HG03342 (cell line): ENCODE measurements around the gene CEMP1.
A peak's percentile ranks its signal among the peaks of the same experiment; 100 is the strongest.

Experiments
- ATAC-seq: cut with Tn5 transposase; IDR thresholded peaks from one replicate; pipeline ENCODE4 v1.9.1; 2021; ENCODE audit warnings: mild to moderate bottlenecking, moderate library complexity; ENCODE audit not compliant: unreplicated experiment

CEMP1 gene

GRCh38 chr16:2520784-2521531, 10.2 kb downstream of the CEMP1 start:
- ATAC-seq, result no peak

- ATAC-seq, result peak; percentile 47
Measured at GRCh38 chr16:2520097-2520783, 11.0 kb downstream of the CEMP1 start, which contains the start of gene AMDHD2. AMDHD2 (plus strand) TSS chr16:2520371; CDS start chr16:2520459, 88 bp downstream.

DNA sequence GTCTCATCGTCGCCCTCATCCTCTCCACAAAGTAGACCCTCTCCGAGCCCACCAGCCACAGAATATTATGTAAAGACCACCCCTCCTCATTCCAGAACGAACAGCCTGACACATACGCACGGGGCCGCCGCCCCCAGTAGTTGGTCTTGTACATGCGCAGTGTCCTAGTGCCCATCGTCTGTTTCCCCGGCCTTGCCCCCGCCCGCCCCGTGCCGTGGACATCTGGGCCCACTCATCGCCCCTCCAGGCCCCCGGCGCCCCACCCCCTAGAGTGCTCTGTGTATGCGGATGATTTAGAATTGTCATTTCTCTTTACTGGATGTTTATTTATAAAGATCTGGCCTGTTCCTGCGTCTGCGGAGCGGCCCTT, 11.5 kb downstream of the CEMP1 start:
- ATAC-seq, result no peak

DNA sequence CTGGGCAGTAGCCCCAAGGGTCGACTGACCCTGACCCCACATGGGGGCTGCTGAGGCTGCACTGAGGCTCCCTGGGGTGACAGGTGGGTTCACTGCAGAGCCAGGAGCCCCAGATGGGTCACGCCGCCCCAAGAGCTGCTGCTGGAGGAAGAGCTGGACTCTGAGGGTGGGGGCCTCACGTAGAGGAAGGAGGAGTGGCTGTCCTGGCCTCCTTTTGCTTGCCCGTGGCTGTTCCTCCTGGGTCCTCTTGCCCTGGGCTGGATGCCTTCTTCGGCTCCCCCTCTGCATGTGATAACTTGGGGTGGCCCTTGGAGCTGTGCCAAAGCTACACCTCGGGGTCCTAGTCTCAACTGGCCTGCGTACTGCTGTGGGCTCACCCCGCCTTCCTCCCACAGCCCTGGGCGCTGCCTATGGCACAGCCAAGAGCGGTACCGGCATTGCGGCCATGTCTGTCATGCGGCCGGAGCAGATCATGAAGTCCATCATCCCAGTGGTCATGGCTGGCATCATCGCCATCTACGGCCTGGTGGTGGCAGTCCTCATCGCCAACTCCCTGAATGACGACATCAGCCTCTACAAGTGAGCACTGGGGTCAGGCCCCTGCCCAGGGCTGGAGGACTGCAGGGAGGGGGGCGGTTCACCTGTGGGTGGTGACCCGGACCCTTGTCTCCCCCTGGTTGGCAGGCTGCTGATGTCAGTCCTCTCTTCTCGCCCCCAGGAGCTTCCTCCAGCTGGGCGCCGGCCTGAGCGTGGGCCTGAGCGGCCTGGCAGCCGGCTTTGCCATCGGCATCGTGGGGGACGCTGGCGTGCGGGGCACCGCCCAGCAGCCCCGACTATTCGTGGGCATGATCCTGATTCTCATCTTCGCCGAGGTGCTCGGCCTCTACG, 12.1 kb downstream of the CEMP1 start:
- no peak for ATAC-seq

DNA sequence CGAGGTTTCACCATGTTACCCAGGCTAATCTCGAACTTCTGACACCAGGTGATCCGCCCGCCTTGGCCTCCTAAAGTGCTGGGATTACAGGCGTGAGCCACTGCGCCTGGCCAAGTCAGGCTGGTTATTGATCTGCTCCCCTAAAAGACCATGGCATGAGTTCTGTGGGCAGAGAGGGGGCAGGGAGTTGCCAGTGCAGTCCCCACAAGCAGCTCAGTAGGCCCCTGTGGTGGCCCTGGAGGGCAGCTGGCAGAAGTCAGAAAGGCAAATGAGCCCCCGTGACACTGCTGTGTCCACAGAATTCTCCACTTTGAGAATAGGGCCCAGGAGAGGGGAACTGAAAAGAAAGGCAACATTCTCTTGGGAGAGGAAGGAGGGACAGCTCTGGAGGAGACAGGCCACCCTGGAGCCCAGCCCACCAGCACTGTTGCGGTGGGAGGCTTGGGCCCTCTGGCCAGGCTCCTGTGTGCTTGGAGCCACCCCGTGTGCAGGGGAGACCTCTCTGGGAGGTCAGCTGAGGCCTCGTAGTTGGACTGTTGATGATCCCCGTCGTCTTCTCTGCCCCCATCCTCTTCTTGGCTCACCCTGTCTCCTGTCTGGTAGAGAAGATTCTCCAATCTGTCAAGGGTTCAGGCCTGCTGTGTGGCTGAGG, 13.1 kb downstream of the CEMP1 start:
- no peak for ATAC-seq

DNA sequence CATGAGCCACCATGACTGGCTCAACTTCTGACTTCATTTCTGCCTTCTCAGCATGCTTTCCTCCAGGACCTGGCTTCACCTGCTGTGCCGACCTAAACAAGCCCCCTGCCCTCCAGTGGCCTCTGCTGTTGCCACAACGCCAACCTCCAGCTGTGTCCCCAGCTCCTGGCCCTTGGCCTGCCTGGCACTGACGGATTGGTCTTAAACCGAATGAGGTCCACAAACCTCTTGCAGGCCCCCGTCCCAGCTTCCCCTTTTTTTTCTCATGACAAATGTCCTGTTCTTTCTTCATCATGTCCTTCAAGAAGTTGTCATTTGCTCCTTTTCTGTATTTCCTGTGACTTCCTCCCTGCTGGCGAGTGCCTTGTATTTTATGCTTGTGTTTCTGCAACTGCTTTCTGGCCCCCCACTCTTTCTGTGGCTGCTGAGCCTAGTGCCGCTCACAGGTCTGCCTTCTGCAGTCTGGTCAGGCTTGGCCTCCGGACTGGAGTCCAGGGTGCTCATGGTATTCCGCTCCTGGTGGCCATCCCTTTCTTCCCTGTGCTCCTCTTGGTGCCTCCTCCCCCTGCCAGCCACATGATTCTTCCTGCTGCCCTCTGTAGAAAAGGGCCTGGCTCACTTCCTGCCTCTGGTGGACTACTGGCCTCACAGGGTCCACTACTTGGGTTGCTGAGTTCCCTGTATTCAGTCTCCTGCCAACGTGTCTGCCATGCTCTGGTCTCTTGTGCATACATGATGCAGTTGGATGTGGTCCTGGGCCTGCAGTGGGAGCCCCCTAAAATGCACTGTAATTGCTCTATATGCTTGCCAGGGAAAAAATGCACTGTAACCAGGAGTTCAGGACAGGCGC, 14.6 kb downstream of the CEMP1 start:
- ATAC-seq, result no peak

DNA sequence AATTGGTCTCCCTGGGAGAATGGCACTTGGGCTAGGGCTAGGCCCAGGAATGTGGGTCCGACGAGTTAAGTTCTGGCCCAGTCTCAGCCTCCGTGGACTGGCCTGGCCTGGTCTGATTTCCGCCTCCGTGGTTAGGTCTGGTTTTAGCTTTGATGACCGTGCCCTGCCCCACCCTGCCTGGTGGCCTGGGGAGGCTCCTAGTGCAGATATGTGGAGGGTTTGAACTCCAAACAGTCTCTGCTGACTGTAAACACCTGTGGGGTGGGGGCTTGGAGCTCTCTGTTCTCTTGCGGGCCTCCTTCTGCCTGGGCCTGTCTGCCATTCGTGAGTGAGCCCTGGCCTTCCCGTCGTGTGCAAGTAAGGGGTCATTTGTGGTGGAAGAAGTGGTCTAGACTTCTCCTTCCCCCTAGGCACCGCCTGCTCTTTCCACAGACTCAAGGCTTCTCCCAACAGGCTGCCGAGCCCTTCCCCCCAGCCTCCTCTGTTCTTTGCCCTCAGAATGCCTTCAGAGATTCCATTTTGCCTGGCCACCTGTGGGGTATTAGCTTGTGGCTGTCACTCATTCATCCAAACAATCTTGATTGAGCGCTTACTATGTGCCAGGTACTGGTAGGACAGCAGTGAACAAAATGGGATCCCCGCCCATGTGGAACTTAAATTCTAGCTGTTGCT, 15.9 kb downstream of the CEMP1 start:
- ATAC-seq, result no peak

GRCh38 chr16:2514333-2515179, 16.7 kb downstream of the CEMP1 start:
- ATAC-seq, result no peak

DNA sequence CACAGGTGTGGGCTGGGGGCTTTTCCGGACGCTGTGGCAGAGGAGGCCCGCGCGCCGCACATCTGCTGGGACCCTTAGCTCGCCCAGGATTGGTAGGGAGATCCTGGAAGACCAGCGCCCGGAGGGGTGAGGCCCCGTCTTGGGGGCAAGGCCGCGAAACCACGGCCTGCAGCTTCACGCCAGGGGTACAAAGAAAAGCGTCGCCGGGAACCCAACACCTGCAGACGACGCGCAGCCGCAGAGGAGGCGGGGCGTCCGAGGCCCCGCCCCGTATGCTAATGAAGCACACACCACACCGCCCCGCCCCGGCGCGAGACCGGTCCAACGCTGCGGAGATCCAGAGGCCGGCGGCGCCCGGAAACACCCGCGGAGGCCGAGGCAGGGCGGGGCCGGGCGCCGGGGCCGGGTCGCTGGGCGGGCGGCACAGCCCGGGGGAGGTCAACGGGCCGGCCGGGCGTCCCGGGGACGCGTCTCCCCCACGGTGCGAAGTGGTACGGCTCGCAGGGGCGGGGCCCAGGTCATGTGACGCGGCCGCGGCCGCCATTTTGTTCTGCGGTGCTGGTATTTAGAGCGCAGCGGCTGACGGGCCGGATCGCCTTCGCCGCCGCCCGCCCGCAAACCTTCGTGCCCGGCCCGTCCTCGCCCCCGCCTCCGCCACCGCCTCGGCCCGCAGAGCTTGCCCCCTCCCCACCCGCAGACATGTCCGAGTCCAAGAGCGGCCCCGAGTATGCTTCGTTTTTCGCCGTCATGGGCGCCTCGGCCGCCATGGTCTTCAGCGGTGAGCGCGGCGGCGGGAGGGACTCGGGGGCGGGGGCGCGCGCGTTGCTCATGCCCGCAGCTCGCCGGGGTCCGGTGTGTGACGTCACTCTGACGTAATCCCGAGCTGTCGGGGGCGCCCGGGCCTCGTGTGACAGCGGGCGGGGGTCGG, 17.5 kb downstream of the CEMP1 start, which contains the start of gene ATP6V0C:
ATP6V0C (plus strand) TSS at position 548 of the 928 bp plus-strand sequence; CDS start at position 700, 152 bp downstream.
- ATAC-seq, result peak; percentile 69

DNA sequence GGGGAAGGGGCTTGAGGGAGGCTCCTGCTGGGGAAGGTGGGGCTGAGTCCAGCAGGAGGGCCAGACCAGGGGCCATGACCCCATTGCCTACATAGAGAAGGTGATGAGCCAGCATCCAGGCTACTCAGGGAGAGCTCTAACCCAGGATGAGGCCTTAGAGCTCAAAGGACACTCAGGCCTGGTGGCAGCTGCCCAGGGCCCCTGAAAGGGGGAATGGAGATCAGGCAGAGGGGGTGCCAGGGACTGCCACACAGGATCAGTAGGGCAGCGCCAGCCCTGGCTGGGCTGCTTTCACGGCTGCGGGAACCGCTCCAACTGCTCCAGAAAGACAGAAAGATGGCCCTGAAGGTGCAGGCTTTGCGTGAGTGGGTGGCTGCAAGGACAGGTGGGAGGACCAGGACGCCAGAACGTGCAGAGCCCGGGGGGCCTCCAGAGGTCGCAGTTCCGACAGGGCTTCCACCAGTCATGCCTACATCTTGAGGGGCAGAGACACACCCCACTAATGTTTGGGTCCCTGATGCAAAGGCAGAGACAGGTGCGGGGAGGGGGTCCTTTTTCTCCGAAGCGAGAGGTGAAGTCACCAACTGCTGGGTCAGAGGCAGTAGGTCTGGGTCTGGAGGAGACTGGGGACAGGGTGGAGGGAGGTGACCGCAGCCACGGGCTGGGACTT, 18.3 kb downstream of the CEMP1 start:
- no peak for ATAC-seq

- ATAC-seq, result no peak
Measured at GRCh38 chr16:2511996-2512734, 19.0 kb downstream of the CEMP1 start.

- ATAC-seq, result no peak
Measured at GRCh38 chr16:2511128-2511800, 19.9 kb downstream of the CEMP1 start.

- ATAC-seq, result no peak
Measured at GRCh38 chr16:2508722-2509400, 22.3 kb downstream of the CEMP1 start.

DNA sequence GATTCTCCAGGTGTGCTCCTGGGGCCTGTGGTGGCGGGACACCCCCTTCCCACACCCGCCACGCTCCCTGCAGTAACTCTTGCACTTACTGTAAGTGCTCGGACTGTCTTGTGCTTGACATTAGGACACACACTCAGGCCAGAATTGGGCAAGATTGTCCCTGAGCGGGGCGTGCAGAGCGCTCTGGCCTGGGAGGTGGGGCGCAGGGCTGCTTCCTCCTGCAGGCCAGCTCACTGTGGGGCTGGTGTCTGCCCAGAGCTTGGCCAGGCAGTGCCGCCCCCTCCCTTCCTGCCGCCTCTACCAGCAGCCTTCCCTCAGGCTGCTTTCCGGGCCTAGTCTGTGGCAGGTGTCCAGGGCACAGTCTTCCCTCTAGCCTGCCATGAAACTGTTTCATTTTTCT, 23.5 kb downstream of the CEMP1 start:
- no peak for ATAC-seq

DNA sequence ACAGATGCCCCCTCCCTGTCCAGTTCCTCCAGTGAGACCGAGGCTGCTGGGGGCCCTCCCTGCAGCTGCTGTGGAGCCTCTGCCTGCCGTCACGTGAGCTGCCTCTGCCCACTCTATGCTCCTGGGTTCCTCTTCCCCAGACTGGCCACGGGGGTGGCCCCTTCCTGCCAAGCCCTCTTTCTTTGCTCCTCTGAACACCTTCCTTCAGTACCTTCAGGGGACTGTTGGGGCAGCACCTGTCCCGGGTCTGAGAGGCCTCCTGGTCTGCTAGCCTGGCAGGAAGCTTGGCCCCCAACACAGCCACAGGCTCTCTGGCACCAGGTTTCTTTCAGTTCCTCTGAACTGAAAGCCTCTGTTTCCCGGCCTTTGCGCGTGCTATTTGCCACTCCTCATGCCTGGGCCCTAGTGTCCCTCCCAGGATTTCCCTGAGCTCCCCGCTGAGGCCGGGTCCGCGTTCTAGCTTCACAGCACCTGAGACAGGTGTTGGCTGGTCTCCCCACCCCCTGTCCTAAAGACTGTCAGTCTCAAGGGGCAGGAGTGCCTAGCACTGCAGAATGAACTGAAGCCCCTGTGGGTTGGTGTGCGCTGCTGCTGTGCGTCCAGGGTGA, 24.1 kb downstream of the CEMP1 start:
- ATAC-seq, result peak; percentile 60
